ENCODE measurements around the gene STK24.
"Not testable (repeated sequence)": the region's sequence is repeated elsewhere in the genome, so short reads cannot be mapped to it uniquely, and the experiment has no call there.

Gene STK24

DNA sequence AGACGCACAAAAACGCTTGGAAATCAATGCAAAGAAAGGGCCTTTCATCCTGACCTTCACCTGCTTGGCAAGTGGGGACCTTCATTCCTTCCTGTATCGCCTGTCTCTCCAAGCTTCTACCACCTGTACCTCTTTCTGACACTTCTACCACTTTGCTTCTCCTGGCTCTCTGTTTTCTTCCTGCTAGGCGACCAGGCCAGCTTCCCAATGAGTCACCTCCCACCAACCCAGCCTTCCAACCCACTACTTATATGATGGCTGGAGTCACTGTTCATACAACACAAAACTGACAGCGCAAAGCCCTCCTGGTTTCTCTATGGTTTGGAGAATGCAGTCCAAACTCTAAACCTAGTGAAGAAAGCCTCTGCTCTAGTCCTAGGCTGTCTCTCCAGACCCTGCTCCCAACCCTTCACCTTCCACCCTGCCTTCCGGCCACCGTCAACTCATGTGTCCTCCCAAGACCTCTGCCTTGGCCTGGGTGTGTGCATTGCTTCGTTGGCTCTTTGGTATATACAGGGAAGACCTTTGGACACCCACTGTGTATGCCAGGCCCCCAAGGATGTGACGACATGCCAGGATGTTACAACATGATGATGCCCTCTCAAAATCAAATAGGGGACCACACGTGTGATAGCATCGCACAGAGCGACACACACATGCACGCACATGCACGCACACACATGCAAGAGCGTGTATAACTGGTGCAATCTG lies 148.5 kb downstream of the STK24 start:
- no peak for DNase-seq

- no peak for DNase-seq
These were observed 149.4 kb downstream of the STK24 start for GRCh38 chr13:98427331-98427995.

- DNase-seq, result no peak
These were observed 153.5 kb downstream of the STK24 start for GRCh38 chr13:98423417-98423816.

DNA sequence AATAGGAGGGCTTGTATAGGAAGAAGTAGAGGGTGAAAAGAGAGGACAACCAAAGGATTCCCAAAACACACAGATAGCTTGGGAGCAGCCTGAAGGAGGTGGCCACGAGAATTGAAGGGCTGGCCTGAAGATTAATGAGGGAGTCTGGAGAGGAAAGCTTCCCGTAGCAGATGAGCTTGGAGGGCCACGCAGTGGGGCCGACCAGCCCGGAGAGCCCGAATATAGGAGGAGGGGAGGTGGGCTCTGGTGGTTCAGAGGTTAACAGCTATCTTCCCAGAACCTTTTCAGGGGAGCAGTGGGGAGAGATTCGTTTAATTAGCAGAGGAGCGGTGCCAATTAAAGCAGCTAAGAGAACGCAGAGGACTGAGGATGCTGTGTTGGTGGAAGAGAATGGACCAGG lies 154.9 kb downstream of the STK24 start:
- DNase-seq, result no peak

DNA sequence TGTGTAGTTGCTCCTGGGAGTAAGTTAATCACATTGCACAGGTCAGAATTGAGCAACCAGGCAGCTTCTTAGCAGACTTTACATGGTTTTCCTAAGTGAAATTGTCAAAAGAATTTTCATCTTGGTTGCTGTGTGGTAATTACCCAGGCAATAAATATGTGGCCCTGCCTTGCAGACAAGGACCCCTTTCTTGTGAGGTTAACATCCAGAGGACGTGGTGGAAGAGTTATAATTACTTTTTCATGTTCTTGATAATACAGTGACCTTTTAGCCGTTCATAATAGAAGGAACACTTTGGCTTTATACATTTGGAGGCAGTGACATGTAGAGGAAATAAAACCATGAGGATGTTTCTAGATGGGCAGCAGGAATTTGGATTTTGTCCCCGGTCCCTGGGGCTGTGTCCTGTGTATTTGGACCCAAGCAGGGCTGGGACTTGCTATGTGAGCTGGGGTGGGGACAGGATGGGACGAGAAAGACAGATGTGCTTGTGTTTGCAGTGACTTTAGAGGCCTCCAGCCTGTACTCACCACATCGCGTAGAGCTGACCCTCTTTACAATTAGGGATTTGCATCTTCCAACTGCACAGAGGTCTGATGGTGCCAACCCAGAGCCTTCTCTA lies 156.2 kb downstream of the STK24 start:
- no peak for DNase-seq

- DNase-seq, result no peak
These were observed 156.9 kb downstream of the STK24 start for GRCh38 chr13:98419786-98420553.

- DNase-seq, result no peak
These were observed 160.5 kb downstream of the STK24 start for GRCh38 chr13:98416408-98416807.

GRCh38 chr13:98415326-98416070 lies 161.4 kb downstream of the STK24 start:
- DNase-seq, result no peak

- no peak for DNase-seq
These were observed 163.1 kb downstream of the STK24 start for GRCh38 chr13:98413796-98414195.

- DNase-seq, result not testable (repeated sequence)
These were observed 163.6 kb downstream of the STK24 start for GRCh38 chr13:98413278-98413677.

DNA sequence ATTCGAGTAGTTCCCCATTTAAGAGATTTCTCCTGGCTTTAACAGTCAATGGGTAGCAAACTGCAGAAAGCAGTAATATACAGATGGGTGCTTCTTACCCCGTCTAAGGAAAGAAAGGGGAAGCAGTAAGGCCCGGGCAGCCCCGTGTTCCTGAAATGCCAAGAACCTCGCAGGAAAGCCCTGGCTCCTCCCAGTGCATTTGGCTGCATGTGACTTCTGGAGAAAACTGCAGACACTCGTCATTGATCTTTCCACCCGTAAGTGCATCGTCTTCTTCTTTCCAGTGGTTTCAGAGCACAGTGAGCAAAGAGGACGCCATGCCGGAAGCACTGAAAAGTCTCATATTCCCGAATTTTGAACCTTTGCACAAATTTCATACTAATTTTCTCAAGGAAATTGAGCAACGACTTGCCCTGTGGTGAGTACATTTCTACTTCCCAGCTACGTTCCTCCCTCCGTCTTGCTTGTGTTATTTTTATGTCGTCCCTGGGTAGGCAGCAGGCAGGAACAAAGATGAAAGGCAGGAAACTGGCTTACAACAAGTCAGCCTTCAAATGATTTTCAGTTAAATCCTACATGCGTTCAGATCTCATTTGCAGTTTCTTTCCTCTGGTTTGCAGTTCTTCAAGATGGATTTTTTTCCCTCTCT lies 165.2 kb downstream of the STK24 start:
- DNase-seq, result no peak

GRCh38 chr13:98411013-98411412 lies 165.9 kb downstream of the STK24 start:
- DNase-seq, result no peak

- no peak for DNase-seq
These were observed 166.3 kb downstream of the STK24 start for GRCh38 chr13:98410612-98411011.

- DNase-seq, result no peak
These were observed 167.6 kb downstream of the STK24 start for GRCh38 chr13:98409281-98409680.

DNA sequence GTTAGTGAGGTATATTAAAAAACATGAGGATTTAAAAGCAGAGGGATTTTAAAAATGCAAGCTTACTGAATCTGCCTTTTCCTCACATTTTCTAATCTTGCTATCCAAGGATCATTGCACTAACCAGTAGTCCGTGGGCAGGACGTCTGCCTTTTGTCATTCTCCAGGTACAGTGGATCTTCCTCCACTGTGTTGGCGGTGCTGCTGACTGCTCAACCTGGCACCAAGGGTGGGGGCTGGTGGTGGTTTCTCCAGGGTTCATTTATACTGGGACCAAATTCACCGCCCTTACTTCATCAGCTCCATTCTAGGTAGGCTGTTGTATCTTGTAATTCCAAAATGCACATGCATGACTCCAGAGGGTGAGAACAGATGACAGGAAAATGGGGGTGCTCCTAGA lies 169.3 kb downstream of the STK24 start:
- DNase-seq, result no peak

GRCh38 chr13:98406971-98407370 lies 169.9 kb downstream of the STK24 start:
- no peak for DNase-seq

DNA sequence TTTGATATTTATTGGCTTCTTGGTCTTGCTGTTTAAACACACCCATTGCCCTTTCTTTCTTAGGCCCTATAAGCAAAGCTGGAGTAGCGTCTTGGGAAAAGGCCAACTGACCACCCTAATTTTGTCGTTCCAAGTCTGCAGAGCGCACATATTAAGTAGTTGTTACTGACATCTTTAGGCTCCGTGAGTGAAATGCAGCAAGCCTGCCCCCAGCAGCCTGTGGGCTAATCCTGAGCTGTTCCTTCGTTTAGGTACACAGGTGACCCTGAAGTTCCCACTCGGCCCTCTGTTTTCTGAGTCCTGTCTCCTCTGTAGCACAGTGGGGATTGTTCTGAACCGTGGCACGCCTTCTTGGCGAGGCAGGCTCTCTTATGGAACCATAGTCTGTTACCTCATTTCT lies 170.5 kb downstream of the STK24 start:
- DNase-seq, result no peak

- DNase-seq, result no peak
These were observed 171.1 kb downstream of the STK24 start for GRCh38 chr13:98405690-98406344.

GRCh38 chr13:98405107-98405571 lies 171.8 kb downstream of the STK24 start:
- DNase-seq, result no peak

DNA sequence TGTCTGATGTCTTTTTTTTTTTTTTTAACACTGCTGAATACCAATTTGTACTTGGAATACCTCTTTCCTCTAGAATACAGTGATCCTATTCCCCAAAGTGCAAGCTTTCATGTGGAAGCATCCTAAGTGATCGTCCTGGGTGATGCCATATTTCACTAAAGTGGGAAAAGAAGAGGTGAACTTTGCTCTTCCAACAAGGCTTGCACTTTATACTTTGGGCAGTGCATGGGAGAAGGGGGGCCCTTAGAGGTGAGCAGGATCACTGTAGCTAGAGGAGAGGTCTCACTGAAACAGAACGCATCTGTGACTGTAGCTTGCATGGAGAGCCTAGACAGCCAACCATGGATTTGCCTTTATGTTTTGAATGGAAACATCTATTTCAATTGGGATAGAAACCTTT lies 173.8 kb downstream of the STK24 start:
- DNase-seq, result no peak

GRCh38 chr13:98401934-98402333 lies 175.0 kb downstream of the STK24 start:
- no peak for DNase-seq

GRCh38 chr13:98399756-98400155 lies 177.2 kb downstream of the STK24 start:
- DNase-seq, result no peak
